OCI-LY7 (cell line): ENCODE data around the gene WIPF1. TPM values are rescaled to one million over a fixed set of nuclear protein-coding genes. Genes with fewer than 3 reads are reported as not detected.

Experiments used
- BruUV-seq: library from RNA; stranded (reverse); fragments of 400-500 nt; replicated peaks from 2 replicates; lab custom pipeline; 2021; lab: Mats Ljungman, UMichigan
- CTCF ChIA-PET: fragments of 300-600 bp; sonication (Branson Sonifier 250); formaldehyde crosslinking; loops from one replicate; lab custom pipeline; 2022; ENCODE audit warnings: antibody characterized with exemption; ENCODE audit not compliant: unreplicated experiment; lab: Charles Lee
- POLR2A ChIA-PET: fragments of 300-600 bp; sonication (Branson Sonifier 250); formaldehyde crosslinking; loops from one replicate; lab custom pipeline; 2022; ENCODE audit warnings: antibody characterized with exemption; lab: Charles Lee
- DNase-seq: peaks from one replicate; pipeline ENCODE4 v3.0.0-alpha.2; 2015; ENCODE audit warnings: low spot score
- H2AFZ ChIP-seq: fragments of 200-600 bp; sonication (generic), shearing (Covaris generic); 2 replicates; pipeline ENCODE4 v1.6.1; 2014; ENCODE audit warnings: mild to moderate bottlenecking, antibody characterized with exemption, low read length, moderate library complexity
- H3K27ac ChIP-seq: fragments of 200-600 bp; sonication (generic); 2 replicates; pipeline ENCODE4 v1.5.1; 2014; ENCODE audit warnings: mixed run types, low read depth, mild to moderate bottlenecking, moderate library complexity, low read length, inconsistent platforms; ENCODE audit not compliant: poor library complexity, severe bottlenecking
- H3K36me3 ChIP-seq: fragments of 200-600 bp; sonication (generic); 2 replicates; pipeline ENCODE4 v1.6.1; 2014; ENCODE audit warnings: mild to moderate bottlenecking, antibody characterized with exemption, low read length, moderate library complexity, mixed read lengths; ENCODE audit not compliant: insufficient read depth
- H3K4me1 ChIP-seq: fragments of 200-600 bp; sonication (generic); 2 replicates; pipeline ENCODE4 v1.5.1; 2014; ENCODE audit warnings: mild to moderate bottlenecking, low read length; ENCODE audit not compliant: insufficient read depth, poor library complexity, severe bottlenecking
- H3K4me2 ChIP-seq: fragments of 200-600 bp; sonication (generic); 2 replicates; pipeline ENCODE4 v1.6.1; 2014; ENCODE audit warnings: mild to moderate bottlenecking, low read length
- H3K4me3 ChIP-seq: fragments of 200-600 bp; sonication (generic); 2 replicates; pipeline ENCODE4 v1.5.1; 2014; ENCODE audit warnings: mild to moderate bottlenecking, low read depth, low read length; ENCODE audit not compliant: poor library complexity, severe bottlenecking
- H3K79me2 ChIP-seq: fragments of 200-600 bp; sonication (generic); 2 replicates; pipeline ENCODE4 v1.6.1; 2016; ENCODE audit warnings: low read depth, mild to moderate bottlenecking, low read length, moderate library complexity, mixed read lengths; ENCODE audit not compliant: insufficient read depth
- H3K9me2 ChIP-seq: fragments of 200-600 bp; sonication (generic); 2 replicates; pipeline ENCODE4 v1.6.1; 2016; ENCODE audit warnings: mild to moderate bottlenecking, low read length, mixed read lengths; ENCODE audit not compliant: insufficient read depth
- H3K9me3 ChIP-seq: fragments of 200-600 bp; sonication (generic); 2 replicates; pipeline ENCODE4 v1.6.1; 2014; ENCODE audit warnings: mild to moderate bottlenecking, mixed run types, low read length, mixed read lengths
- H4K20me1 ChIP-seq: fragments of 200-600 bp; sonication (generic); 2 replicates; pipeline ENCODE4 v1.6.1; 2014; ENCODE audit warnings: mild to moderate bottlenecking, antibody characterized with exemption, low read length, moderate library complexity, mixed read lengths; ENCODE audit not compliant: insufficient read depth
- EZH2phosphoT487 ChIP-seq: fragments of 200-600 bp; sonication (generic); IDR thresholded peaks from 2 replicates; pipeline ENCODE4 v1.6.1; 2018; ENCODE audit warnings: low read depth, borderline replicate concordance, mild to moderate bottlenecking, mixed run types, antibody characterized with exemption, low read length, moderate library complexity, mixed read lengths
- intact Hi-C: fragments of 100-400 bp; cut with micrococcal nuclease; formaldehyde crosslinking; loops from one replicate; pipeline ENCODE4 v1.10.0; 2022; ENCODE audit not compliant: unreplicated experiment
- total RNA-seq, 2 experiments: library from RNA; depleted of rRNA in 1 of 2; stranded (reverse); fragments of >200 nt in 1 of 2; shearing (Covaris generic) in 1 of 2; gene quantifications; 2 replicates each; pipeline ENCODE4 v1.2.3, GENCODE V29; 2014 to 2022
- TF ChIP-seq, protein P1 (sequence below): fragments of 200-600 bp; sonication (generic); conservative IDR thresholded peaks from 2 replicates; pipeline ENCODE4 v1.5.1; 2014; ENCODE audit warnings: mild to moderate bottlenecking, antibody characterized with exemption, low read length, moderate library complexity, mixed read lengths

Gene WIPF1
- total RNA-seq, 2 experiments from 2014 or later: 27.1 to 192 TPM

- H3K4me1 ChIP-seq: peaks cover 35% of the 10 kb centered on the region
- TF ChIP-seq, protein P1, sequence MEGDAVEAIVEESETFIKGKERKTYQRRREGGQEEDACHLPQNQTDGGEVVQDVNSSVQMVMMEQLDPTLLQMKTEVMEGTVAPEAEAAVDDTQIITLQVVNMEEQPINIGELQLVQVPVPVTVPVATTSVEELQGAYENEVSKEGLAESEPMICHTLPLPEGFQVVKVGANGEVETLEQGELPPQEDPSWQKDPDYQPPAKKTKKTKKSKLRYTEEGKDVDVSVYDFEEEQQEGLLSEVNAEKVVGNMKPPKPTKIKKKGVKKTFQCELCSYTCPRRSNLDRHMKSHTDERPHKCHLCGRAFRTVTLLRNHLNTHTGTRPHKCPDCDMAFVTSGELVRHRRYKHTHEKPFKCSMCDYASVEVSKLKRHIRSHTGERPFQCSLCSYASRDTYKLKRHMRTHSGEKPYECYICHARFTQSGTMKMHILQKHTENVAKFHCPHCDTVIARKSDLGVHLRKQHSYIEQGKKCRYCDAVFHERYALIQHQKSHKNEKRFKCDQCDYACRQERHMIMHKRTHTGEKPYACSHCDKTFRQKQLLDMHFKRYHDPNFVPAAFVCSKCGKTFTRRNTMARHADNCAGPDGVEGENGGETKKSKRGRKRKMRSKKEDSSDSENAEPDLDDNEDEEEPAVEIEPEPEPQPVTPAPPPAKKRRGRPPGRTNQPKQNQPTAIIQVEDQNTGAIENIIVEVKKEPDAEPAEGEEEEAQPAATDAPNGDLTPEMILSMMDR: no peak
- TF ChIP-seq EZH2phosphoT487: no peak
- no peaks in the 10 kb centered on the region for H3K9me2 ChIP-seq
- DNase-seq: no peak
- CTCF ChIA-PET: no interaction called here
- H4K20me1 ChIP-seq: no peaks in the 10 kb centered on the region
- no TSS peak for BruUV-seq
- H3K36me3 ChIP-seq: peaks cover 54% of the 10 kb centered on the region
- peak overlapping the region; percentile 73 for H3K4me3 ChIP-seq
- peaks cover 19% of the 10 kb centered on the region for H3K79me2 ChIP-seq
- peak overlapping the region; percentile 99 for H3K4me2 ChIP-seq
- H2AFZ ChIP-seq: no peak overlapping the region
- intact Hi-C loops: loop anchor here (10.0 kb wide), 1 partner anchor 1276 kb away; the partner anchor contains the start of gene CDCA7
- no peaks in the 10 kb centered on the region for H3K9me3 ChIP-seq
- POLR2A ChIA-PET: interaction anchor here (1.3 to 3.0 kb wide), 2 partner anchors 20 kb away, joined by 3 to 33 read pairs; no protein-coding TSS in a partner anchor
- H3K27ac ChIP-seq: no peak overlapping the region
Measured at GRCh38 chr2:174631009-174631981, 33.7 kb upstream of the WIPF1 start.

- Histone ChIP-seq H3K9me3 (no peaks in the 10 kb centered on the region), H2AFZ (no peak overlapping the region), H3K79me2 (peaks cover 19% of the 10 kb centered on the region), H3K9me2 (no peaks in the 10 kb centered on the region), H4K20me1 (no peaks in the 10 kb centered on the region), H3K4me1 (peaks cover 42% of the 10 kb centered on the region), H3K4me2 (no peak overlapping the region), H3K36me3 (peaks cover 63% of the 10 kb centered on the region), H3K4me3 (no peak overlapping the region), H3K27ac (no peak overlapping the region)
- ChIA-PET CTCF (no interaction called here), POLR2A (interaction anchor here (1.1 to 2.3 kb wide), 3 partner anchors 10 to 34 kb away, joined by 3 to 7 read pairs (median 3); no protein-coding TSS in a partner anchor)
- BruUV-seq: no TSS peak
- intact Hi-C loops: loop anchor here (10.0 kb wide), 1 partner anchor 1275 kb away; the partner anchor contains the start of gene CDCA7
- no peak for DNase-seq
- TF ChIP-seq, protein P1: no peak
- no peak for TF ChIP-seq EZH2phosphoT487
Measured at GRCh38 chr2:174630107-174630506, 32.5 kb upstream of the WIPF1 start.
